RKO (cell line): ENCODE measurements around the gene NBPF26.
"Not testable (repeated sequence)": the region's sequence is repeated elsewhere in the genome, so short reads cannot be mapped to it uniquely, and the experiment has no call there.

ENCODE experiments used
- DNase-seq: peaks from one replicate; pipeline ENCODE4 v3.0.0-alpha.2; 2016; ENCODE audit warnings: low spot score

The NBPF26 gene

GRCh38 chr1:120858144-120858543 lies 134.4 kb downstream of the NBPF26 start:
- DNase-seq: not testable (repeated sequence)

GRCh38 chr1:120859615-120860234 lies 136.0 kb downstream of the NBPF26 start:
- peak; percentile 20 for DNase-seq

GRCh38 chr1:120878206-120878605 lies 154.5 kb downstream of the NBPF26 start:
- DNase-seq: not testable (repeated sequence)

GRCh38 chr1:120880056-120880455 lies 156.3 kb downstream of the NBPF26 start:
- not testable (repeated sequence) for DNase-seq

GRCh38 chr1:120881934-120882333 lies 158.2 kb downstream of the NBPF26 start:
- DNase-seq: not testable (repeated sequence)
